Endothelial cell of umbilical vein (primary cell): ENCODE measurements around the gene ZSWIM6. TPM values are rescaled to one million over a fixed set of nuclear protein-coding genes. Genes with fewer than 3 reads are reported as not detected.

Experiments used
- BruUV-seq: library from RNA; stranded (reverse); fragments of 400-500 nt; replicated peaks from 2 replicates; lab custom pipeline; 2021; lab: Mats Ljungman, UMichigan
- CTCF ChIA-PET: fragments of 300-600, 350-600 bp; sonication (Branson Sonifier 250); formaldehyde crosslinking; loops from one replicate; lab custom pipeline; 2021; ENCODE audit warnings: antibody characterized with exemption, inconsistent platforms; lab: Charles Lee
- POLR2A ChIA-PET: fragments of 300-600, 350-600 bp; sonication (Branson Sonifier 250); formaldehyde crosslinking; loops from one replicate; lab custom pipeline; 2021; ENCODE audit warnings: antibody characterized with exemption, inconsistent platforms; lab: Charles Lee
- DNase-seq: peaks from one replicate; pipeline ENCODE4 v3.0.0-alpha.2; 2011; ENCODE audit warnings: low read depth, low spot score
- FAIRE-seq: peaks from 2 replicates; lab custom pipeline; 2011; peaks lifted over from hg19 to GRCh38; lab: Jason Lieb, UNC
- H2AFZ ChIP-seq: 2 replicates; pipeline ENCODE4 v1.6.0; 2012; ENCODE audit warnings: low read depth, low read length, control low read depth, inconsistent platforms
- H3K27ac ChIP-seq: 2 replicates; pipeline ENCODE4 v1.5.1; 2011; ENCODE audit warnings: low read depth, mild to moderate bottlenecking, control low read depth, low read length, moderate library complexity; ENCODE audit not compliant: insufficient read depth
- H3K27me3 ChIP-seq, 2 experiments: 2 replicates each; pipeline versions ENCODE4 v1.6.0 to v1.6.1; 2011; ENCODE audit warnings: low read length in 2 of 2, mixed read lengths in 1 of 2; ENCODE audit not compliant: control insufficient read depth in 2 of 2, insufficient read depth in 2 of 2
- H3K36me3 ChIP-seq, 2 experiments: 2 replicates in 1 of 2; 3 replicates in 1 of 2; pipeline ENCODE4 v1.5.1; 2011; ENCODE audit warnings: low read length in 2 of 2, mild to moderate bottlenecking in 1 of 2, moderate library complexity in 1 of 2; ENCODE audit not compliant: control insufficient read depth in 2 of 2, insufficient read depth in 2 of 2; ENCODE audit errors: extremely low read depth in 1 of 2
- H3K4me1 ChIP-seq: 3 replicates; pipeline ENCODE4 v1.5.1; 2011; ENCODE audit warnings: mild to moderate bottlenecking, low read length; ENCODE audit not compliant: control insufficient read depth, insufficient read depth; ENCODE audit errors: extremely low read depth
- H3K4me2 ChIP-seq: 2 replicates; pipeline ENCODE4 v1.6.1; 2011; ENCODE audit warnings: low read length, control low read depth, mixed read lengths; ENCODE audit not compliant: insufficient read depth
- H3K4me3 ChIP-seq, 3 experiments: fragments of 200-600 bp in 1 of 3; sonication (generic), shearing (Covaris generic) in 1 of 3; replicated peaks in 1 of 3; 2 replicates each; pipeline ENCODE4 v1.5.1; 2011 to 2016; ENCODE audit warnings: control low read depth in 3 of 3, low read length in 3 of 3, mild to moderate bottlenecking in 2 of 3, inconsistent platforms in 1 of 3, low read depth in 1 of 3, moderate library complexity in 1 of 3; ENCODE audit not compliant: insufficient read depth in 1 of 3
- H3K79me2 ChIP-seq: 2 replicates; pipeline ENCODE4 v1.6.0; 2012; ENCODE audit warnings: low read length, inconsistent platforms; ENCODE audit not compliant: control insufficient read depth, insufficient read depth
- H3K9ac ChIP-seq: replicated peaks from 2 replicates; pipeline ENCODE3; 2011; ENCODE audit warnings: low read length, control low read depth; ENCODE audit not compliant: insufficient read depth; ENCODE audit errors: extremely low read depth
- H3K9me1 ChIP-seq: replicated peaks from 3 replicates; pipeline ENCODE4 v1.6.0; 2011; ENCODE audit warnings: mild to moderate bottlenecking, low read length; ENCODE audit not compliant: control insufficient read depth, insufficient read depth; ENCODE audit errors: extremely low read depth
- H3K9me3 ChIP-seq: replicated peaks from 2 replicates; pipeline ENCODE4 v1.5.1; 2012; ENCODE audit warnings: low read length, inconsistent platforms; ENCODE audit not compliant: control insufficient read depth, insufficient read depth
- H4K20me1 ChIP-seq: replicated peaks from 2 replicates; pipeline ENCODE3; 2011; ENCODE audit warnings: mild to moderate bottlenecking, low read length; ENCODE audit not compliant: control insufficient read depth, insufficient read depth; ENCODE audit errors: extremely low read depth
- EZH2 ChIP-seq: IDR thresholded peaks from 2 replicates; pipeline ENCODE4 v1.6.1; 2012; ENCODE audit warnings: borderline replicate concordance, low read depth, mild to moderate bottlenecking, moderate library complexity, low read length, inconsistent platforms; ENCODE audit not compliant: severe bottlenecking
- FOS ChIP-seq: IDR thresholded peaks from 2 replicates; pipeline ENCODE4 v1.6.1; 2011; ENCODE audit warnings: mild to moderate bottlenecking, low read length, moderate library complexity, borderline replicate concordance; ENCODE audit not compliant: insufficient read depth
- GATA2 ChIP-seq: IDR thresholded peaks from 2 replicates; pipeline ENCODE4 v1.7.0; 2011; ENCODE audit warnings: low read depth, mild to moderate bottlenecking, moderate library complexity, mixed read lengths, low read length; ENCODE audit not compliant: insufficient read length, insufficient read depth
- JUN ChIP-seq: IDR thresholded peaks from 2 replicates; pipeline ENCODE4 v1.6.1; 2011; ENCODE audit warnings: borderline replicate concordance, low read depth; ENCODE audit not compliant: insufficient read length, insufficient read depth
- MYC ChIP-seq: IDR thresholded peaks from one replicate; pipeline ENCODE4 v1.6.1; 2011; ENCODE audit warnings: mild to moderate bottlenecking, low read depth, low read length
- POLR2A ChIP-seq: IDR thresholded peaks from 2 replicates; pipeline ENCODE4 v1.6.1; 2012; ENCODE audit warnings: low read depth, mild to moderate bottlenecking, control low read depth, low read length
- POLR2AphosphoS5 ChIP-seq: IDR thresholded peaks from 2 replicates; pipeline ENCODE4 v1.6.1; 2012; ENCODE audit warnings: low read depth, mild to moderate bottlenecking, control low read depth, low read length, moderate library complexity; ENCODE audit not compliant: insufficient read depth
- dilution Hi-C: fragments of 300-500 bp; cut with MboI; formaldehyde crosslinking; loops from one replicate; pipeline ENCODE4 v1.15.0; 2019; ENCODE audit warnings: low sequenced_read_pairs; ENCODE audit not compliant: extremely low pct_ligation_motif_present
- intact Hi-C: fragments of 100-400 bp; cut with micrococcal nuclease; formaldehyde crosslinking; loops from one replicate; pipeline ENCODE4 v1.10.0; 2022
- polyA plus RNA-seq, 4 experiments: library from polyadenylated mRNA; depleted of rRNA in 3 of 4; stranded (reverse) in 3 of 4; unstranded in 1 of 4; fragments of >200 nt; gene quantifications; 2 replicates each; pipeline versions ENCODE4 v1.2.1 to v1.2.3, GENCODE V29; 2011 to 2012; ENCODE audit warnings: missing spikeins in 1 of 4
- total RNA-seq: library from RNA; stranded (reverse); gene quantifications from 2 replicates; pipeline ENCODE4 v1.2.3, GENCODE V29; 2021
- TF ChIP-seq, protein P1 (sequence below): IDR thresholded peaks from 2 replicates; pipeline ENCODE4 v1.6.1; 2011; ENCODE audit not compliant: insufficient read depth, insufficient read length

Gene ZSWIM6
- total and polyA plus RNA-seq, 2 donors (not counting 3 experiments of a cell fraction or from before 2014, with no cell fraction given), result 14.9 to 25.3 TPM

DNA sequence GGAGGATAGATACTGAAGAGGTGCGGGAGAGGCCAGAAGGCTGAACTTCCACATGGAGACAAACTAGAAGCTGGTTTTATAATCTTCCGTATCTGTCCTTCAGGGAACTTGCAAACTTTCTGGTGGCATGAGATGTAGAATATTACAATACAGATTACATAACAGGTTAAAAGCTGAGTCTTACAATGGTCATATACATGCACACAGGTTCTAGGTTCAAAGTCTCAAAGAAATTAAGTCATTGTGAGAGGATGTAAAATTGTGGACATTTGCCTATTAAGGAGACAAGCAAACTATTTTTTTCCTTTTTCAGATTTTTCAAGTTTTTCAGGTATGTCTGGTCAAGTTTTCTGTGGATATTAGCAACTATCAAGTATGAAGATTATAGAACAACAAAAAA is 10.4 kb upstream of the ZSWIM6 start:
- POLR2A ChIA-PET, result no interaction called here

More for the DNA sequence above, 10.4 kb upstream of the ZSWIM6 start:
- no peaks in the 10 kb centered on the region for H3K79me2 ChIP-seq
- H3K9ac ChIP-seq, result no peak overlapping the region
- no peak overlapping the region for H3K4me2 ChIP-seq
- DNase-seq (no peak), FAIRE-seq (no peak)
- no peak overlapping the region for H3K27ac ChIP-seq
- dilution Hi-C loops (no loop called here), intact Hi-C loops (loop anchor here (2.0 kb wide), 1 partner anchor 159 kb away; the partner anchor contains the start of gene SMIM15)
- H3K4me1 ChIP-seq, result peaks cover 51% of the 10 kb centered on the region
- no peaks in the 10 kb centered on the region for H4K20me1 ChIP-seq
- CTCF ChIA-PET, result interaction anchor here (1.6 to 1.9 kb wide), 2 partner anchors 8 to 10 kb away, joined by 6 to 8 read pairs; partner anchors contain the start of gene ZSWIM6
- no TSS peak for BruUV-seq
- no peaks in the 10 kb centered on the region for H3K9me1 ChIP-seq
- H2AFZ ChIP-seq, result no peak overlapping the region
- H3K36me3 ChIP-seq, result no peaks in the 10 kb centered on the region
- H3K9me3 ChIP-seq, result no peaks in the 10 kb centered on the region
- H3K4me3 ChIP-seq, result no peak overlapping the region
- H3K27me3 ChIP-seq, result no peaks in the 10 kb centered on the region
- TF ChIP-seq JUN (no peak), EZH2 (no peak), POLR2AphosphoS5 (no peak), MYC (no peak), FOS (no peak), GATA2 (no peak), POLR2A (no peak)
- TF ChIP-seq, protein P1, sequence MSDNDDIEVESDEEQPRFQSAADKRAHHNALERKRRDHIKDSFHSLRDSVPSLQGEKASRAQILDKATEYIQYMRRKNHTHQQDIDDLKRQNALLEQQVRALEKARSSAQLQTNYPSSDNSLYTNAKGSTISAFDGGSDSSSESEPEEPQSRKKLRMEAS, result no peak
